Urothelium cell line (cell line): Measurements from ENCODE around the gene EVPLL.
A peak's percentile ranks its signal among the peaks of the same experiment; 100 is the strongest.
"Not testable (repeated sequence)": the region's sequence is repeated elsewhere in the genome, so short reads cannot be mapped to it uniquely, and the experiment has no call there.

Source experiments
- DNase-seq: peaks from one replicate; pipeline ENCODE4 v3.0.0; 2011; ENCODE audit warnings: low spot score, mixed read lengths
- FAIRE-seq: peaks from 2 replicates; lab custom pipeline; 2011; peaks lifted over from hg19 to GRCh38; lab: Jason Lieb, UNC

EVPLL gene

DNA sequence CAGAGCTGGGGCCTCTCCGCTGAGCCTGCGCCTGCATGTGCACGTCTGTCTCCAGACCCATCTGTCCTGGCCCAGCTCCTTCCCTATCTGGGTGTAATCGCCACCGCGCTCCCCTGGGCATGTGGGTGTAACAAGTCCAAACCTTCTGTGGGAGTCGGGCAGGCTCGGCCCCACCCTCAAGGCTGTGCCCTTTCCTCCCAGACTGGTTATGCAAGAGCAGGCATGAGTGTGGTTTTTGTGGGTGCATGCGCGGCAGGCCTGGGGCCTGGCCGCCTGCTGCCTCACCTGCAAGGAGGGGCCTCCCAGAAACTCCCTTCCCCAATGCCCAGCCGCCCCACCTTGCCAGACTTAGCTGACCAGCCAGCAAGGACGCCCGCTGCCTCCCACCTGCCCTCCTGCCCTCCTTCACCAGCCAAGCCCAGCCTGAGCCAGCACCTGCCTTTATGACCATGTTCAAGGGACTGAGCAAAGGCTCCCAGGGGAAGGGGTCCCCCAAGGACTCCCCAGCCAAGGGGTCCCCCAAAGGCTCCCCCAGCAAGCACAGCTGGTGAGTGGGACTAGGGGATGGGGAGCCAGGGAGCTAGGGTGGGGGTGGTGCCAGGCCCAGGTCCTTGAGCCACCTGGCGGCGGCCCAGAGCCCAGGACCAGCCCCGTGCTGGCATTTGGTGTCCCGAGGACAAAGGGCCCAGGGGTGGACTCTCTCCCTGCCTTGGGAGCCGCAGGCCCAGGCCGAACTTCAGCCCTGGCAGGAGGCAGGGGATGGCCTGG lies at the start of gene EVPLL:
Gene EVPLL (plus strand): TSS at position 342 of the 768 bp plus-strand sequence. CDS start 3,160 bp downstream, outside the sequence.
- FAIRE-seq (no peak), DNase-seq (no peak)

GRCh38 chr17:18328643-18329204 lies 48.9 kb upstream of the EVPLL start:
- FAIRE-seq: no peak
- no peak for DNase-seq

DNA sequence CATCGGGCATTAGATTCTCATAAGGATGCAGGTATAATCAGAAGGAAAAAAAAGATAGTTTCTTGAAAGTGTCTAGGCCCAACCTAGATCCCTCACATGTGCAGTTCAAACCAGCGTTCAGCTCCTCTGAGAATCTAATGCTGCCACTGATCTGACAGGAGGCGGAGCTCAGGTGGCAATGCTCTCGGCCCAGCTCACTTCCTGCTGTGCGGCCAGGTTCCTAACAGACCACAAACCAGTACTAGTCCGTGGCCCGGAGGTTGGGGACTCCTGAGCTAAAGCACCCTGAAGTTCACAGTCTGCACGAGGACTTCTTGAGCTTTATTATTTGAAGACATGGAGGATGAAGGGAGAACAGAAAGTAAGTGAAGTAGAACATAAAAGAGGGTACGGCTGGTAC lies 45.7 kb upstream of the EVPLL start:
- no peak for FAIRE-seq
- no peak for DNase-seq

GRCh38 chr17:18332909-18333489 lies 44.6 kb upstream of the EVPLL start:
- DNase-seq (no peak), FAIRE-seq (no peak)

DNA sequence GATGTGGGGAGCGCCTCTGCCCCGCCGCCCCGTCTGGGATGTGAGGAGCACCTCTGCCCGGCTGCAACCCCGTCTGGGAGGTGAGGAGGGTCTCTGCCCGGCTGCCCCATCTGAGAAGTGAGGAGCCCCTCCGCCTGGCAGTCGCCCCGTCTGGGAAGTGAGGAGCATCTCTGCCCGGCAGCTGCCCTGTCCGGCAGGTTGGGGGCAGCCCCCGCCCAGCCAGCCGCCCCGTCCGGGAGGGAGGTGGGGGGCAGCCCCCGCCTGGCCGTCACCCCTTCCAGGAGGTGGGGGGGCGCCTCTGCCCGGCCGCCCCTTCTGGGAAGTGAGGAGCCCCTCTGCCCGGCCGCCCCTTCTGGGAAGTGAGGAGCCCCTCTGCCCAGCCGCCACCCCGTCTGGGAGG lies 39.4 kb upstream of the EVPLL start:
- not testable (repeated sequence) for DNase-seq, FAIRE-seq

- DNase-seq (no peak), FAIRE-seq (no peak)
These were observed 37.6 kb upstream of the EVPLL start for GRCh38 chr17:18339933-18340332.

GRCh38 chr17:18344021-18344420 lies 33.6 kb upstream of the EVPLL start:
- no peak for DNase-seq
- FAIRE-seq: no peak

DNA sequence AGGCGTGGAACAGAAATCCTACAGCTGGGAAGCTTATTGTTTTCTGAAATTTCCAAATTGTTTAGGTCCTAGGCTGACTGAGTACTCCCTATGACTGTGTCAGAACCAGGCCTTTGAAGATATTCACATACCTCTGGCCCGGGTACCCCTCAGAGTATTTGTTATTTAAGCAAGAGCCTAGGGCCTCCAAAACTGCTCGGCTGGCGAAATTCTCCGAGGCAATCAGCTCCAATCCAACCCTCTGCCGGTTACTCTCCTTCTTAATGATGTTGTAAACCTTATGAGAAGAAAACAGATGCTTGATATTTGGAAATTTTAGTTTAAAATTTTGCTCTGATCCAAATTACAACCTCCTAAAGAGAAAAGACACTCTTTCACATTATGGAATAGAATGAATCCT lies 24.0 kb upstream of the EVPLL start:
- no peak for DNase-seq
- no peak for FAIRE-seq

DNA sequence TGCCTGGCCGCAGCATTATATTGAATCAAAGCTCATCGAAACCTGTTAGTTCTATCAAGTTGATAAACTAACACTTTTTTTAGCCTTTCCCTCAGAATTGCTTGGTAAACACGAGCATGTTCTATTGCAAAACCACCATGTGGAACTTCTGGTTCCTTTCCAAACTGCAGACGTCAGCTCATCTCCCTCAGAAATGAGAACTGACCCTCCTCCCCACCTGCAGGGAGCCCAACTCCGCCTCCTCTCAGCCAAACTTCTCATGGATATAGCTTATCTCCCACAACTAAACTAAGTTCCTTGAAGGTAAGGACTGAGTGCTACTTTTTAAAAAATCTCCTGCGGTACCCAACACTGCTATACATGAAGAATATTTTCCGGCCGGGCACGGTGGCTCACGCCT lies 21.0 kb upstream of the EVPLL start:
- FAIRE-seq (no peak), DNase-seq (no peak)

DNA sequence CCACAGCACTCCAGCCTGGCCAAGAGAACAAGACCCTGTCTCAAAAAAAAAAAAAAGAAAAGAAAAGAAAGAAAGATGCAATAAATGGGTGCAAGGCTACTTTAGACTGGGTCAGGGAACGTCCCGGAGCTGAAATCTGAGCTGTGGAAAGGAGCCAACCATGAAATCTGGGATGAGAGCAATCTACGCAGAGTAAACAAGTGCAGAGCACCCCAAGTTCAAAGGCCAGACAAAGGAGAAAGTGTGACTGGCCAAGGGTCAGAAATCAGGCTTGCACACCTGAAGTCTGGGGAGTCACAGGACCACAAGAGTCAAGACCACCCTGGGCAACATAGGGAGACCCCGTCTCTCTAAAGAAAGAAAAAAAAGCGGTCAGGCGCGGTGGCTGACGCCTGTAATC lies 17.1 kb upstream of the EVPLL start:
- DNase-seq (no peak), FAIRE-seq (no peak)

GRCh38 chr17:18361837-18362697 lies 15.5 kb upstream of the EVPLL start:
- DNase-seq: no peak
- FAIRE-seq: no peak

- FAIRE-seq: no peak
- peak; percentile 45 for DNase-seq
These were observed 14.9 kb upstream of the EVPLL start for GRCh38 chr17:18362698-18363100.

DNA sequence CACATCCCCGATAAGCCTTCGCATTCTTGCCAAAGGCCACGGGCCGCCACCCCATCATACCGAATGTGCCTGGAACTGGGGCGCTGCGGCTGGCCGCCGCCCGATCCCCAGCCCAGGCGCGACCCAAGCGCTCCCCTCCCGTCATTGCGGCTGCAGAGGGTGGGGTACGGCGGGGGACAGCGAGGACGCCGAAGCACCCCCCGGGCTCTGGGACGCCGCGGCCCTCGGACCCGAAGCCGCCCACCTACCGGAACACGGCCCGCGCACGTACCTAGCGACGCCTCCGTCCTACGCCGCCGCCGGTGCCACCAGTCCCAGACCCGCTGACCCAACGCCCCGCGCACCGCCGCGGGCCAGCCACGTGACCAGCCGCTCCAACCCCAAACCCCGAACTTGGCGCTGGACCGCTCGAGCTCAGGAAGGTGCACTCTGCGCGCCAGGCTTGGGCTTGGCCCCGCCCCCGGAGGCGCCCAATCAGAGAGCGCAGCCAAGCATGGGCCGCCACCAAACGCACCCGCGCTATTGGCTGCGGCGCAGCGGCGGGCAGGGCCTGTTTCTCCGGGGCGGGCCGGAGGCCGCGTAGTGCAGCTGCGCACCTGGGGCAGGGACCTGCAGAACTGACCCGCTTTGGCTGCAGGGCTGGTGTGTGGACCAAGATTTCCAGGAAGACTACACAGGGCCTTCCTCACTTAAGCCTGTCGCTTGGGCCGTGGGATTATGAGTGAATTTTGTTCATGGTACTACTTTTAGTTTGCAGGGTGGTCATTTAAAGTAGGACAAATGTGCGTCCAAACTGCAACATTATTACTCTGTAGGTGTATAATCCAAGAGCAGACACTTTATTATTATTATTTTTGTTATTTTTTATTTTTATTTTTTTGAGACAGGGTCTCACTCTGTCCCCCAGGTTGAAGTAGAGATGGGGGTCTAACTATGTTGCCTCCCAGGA lies 14.2 kb upstream of the EVPLL start, which contains the start of gene SHMT1:
Gene SHMT1 (minus strand): TSS at position 450 of the 949 bp plus-strand sequence. CDS start 7,569 bp downstream, outside the sequence.
- peak; percentile 98 for DNase-seq
- FAIRE-seq: peak; percentile 95

GRCh38 chr17:18364166-18364565 lies 13.4 kb upstream of the EVPLL start:
- DNase-seq (no peak), FAIRE-seq (no peak)

DNA sequence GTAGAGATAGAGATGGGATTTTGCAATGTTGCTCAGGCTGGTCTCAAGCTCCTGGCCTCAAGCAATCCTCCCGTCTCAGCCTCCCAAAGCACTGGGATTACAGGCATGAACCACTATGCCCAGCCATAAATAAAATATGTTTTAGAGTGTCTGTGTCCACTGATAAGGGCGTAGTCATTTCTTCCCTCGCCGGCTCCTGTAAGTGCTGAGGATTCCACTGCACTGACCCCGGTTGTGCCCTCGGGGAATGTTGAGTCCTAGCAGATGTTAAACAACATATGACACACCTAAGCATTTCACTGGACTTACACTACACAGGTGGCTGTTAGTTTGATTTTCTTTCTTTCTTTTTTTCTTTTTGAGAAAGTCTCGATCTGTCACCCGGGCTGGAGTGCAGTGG lies 8.6 kb upstream of the EVPLL start:
- FAIRE-seq (no peak), DNase-seq (no peak)

- DNase-seq: no peak
- FAIRE-seq: no peak
These were observed 6.8 kb upstream of the EVPLL start for GRCh38 chr17:18370761-18371160.

GRCh38 chr17:18371455-18371854 lies 6.1 kb upstream of the EVPLL start:
- FAIRE-seq: no peak

GRCh38 chr17:18373181-18373580 lies 4.4 kb upstream of the EVPLL start:
- DNase-seq, FAIRE-seq: not testable (repeated sequence)

More at GRCh38 chr17:18371455-18371854, 6.1 kb upstream of the EVPLL start:
- no peak for DNase-seq

- DNase-seq (no peak), FAIRE-seq (no peak)
These were observed 3.4 kb upstream of the EVPLL start for GRCh38 chr17:18374216-18374615.

- DNase-seq (no peak), FAIRE-seq (no peak)
These were observed 577 bp downstream of the EVPLL start for GRCh38 chr17:18378205-18378505.
